Activated B cell treated with CpG ODN at 0.5 μM for 24 hours (primary cell): Measurements from ENCODE around the gene USF3. TPM values are rescaled to one million over a fixed set of nuclear protein-coding genes. Genes with fewer than 3 reads are reported as not detected.
A peak's percentile ranks its signal among the peaks of the same experiment; 100 is the strongest.

ENCODE experiments used
- ATAC-seq: fragments of 200-7000 bp; cut with Tn5 transposase; one replicate; pipeline ENCODE4 v1.10.0; 2021; ENCODE audit warnings: low read depth, mild to moderate bottlenecking, moderate library complexity
- CTCF ChIA-PET: fragments of 350-600 bp; sonication (Branson Sonifier 250); formaldehyde crosslinking; loops from one replicate; lab custom pipeline; 2021; ENCODE audit warnings: antibody characterized with exemption; lab: Charles Lee
- POLR2A ChIA-PET: fragments of 350-600 bp; sonication (Branson Sonifier 250); formaldehyde crosslinking; loops from one replicate; lab custom pipeline; 2021; ENCODE audit warnings: antibody characterized with exemption; lab: Charles Lee
- DNase-seq: peaks from one replicate; pipeline ENCODE4 v3.0.0; 2022
- H3K27ac Mint-ChIP-seq: one replicate; pipeline ENCODE4 v1.8.0; 2020; ENCODE audit warnings: mixed read lengths
- H3K27me3 Mint-ChIP-seq: one replicate; pipeline ENCODE4 v1.8.0; 2021; ENCODE audit warnings: mixed read lengths
- H3K36me3 Mint-ChIP-seq: one replicate; pipeline ENCODE4 v1.8.0; 2021; ENCODE audit warnings: low read depth, mixed read lengths
- H3K4me1 Mint-ChIP-seq: one replicate; pipeline ENCODE4 v1.8.0; 2021; ENCODE audit warnings: mixed read lengths
- H3K4me3 Mint-ChIP-seq: one replicate; pipeline ENCODE4 v1.8.0; 2020; ENCODE audit warnings: mild to moderate bottlenecking, mixed read lengths
- H3K9me3 Mint-ChIP-seq: one replicate; pipeline ENCODE4 v1.8.0; 2020; ENCODE audit warnings: mixed read lengths
- intact Hi-C: fragments of 100-400 bp; cut with micrococcal nuclease; formaldehyde crosslinking; loops from one replicate; pipeline ENCODE4 v1.15.1; 2024
- total RNA-seq: library from RNA; stranded (reverse); gene quantifications from 2 replicates; pipeline ENCODE4 v1.2.3, GENCODE V29; 2022
- TF ChIP-seq, protein P1 (sequence below): fragments of 200-600 bp; IDR thresholded peaks from one replicate; pipeline ENCODE4 v1.8.0; 2022; ENCODE audit warnings: antibody characterized with exemption, mild to moderate bottlenecking

Gene USF3
- total RNA-seq, 1 donor from 2014 or later = 25.3 TPM

DNA sequence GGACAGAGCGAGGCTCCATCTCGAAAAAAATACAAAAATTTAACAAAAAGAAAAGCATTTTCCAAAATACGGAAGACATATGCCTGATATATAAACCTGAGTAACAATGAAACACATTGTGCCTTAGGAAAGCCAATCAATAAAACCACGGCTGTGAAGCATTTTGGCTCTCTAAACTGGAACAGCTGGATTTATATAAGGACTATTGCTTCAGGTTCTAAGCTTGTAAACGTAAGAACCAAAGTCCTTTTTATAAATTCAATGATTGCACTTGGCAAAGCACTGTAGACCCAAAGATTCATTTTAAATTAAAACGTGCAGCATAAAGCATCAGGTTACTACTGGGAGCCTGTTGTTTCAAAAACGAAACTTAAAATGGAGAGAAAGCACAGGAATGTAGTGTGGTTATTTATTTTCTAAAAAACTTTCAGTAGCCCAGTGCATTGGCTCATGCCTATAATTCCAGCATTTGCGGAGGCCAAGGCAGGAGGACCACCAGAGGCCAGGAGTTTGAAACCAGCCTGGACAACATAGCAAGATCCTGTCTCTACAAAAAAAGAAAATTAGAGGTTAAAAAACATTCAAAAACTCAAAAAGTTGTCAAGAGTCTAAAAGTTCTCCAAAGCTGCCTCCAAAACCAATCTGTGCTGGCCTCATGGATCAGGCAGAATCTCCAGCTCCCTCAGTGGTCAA, 61.5 kb downstream of the USF3 start:
- no peak for DNase-seq
- POLR2A ChIA-PET = no interaction called here
- H3K4me1 Mint-ChIP-seq = peaks cover 34% of the 10 kb centered on the region
- CTCF ChIA-PET = no interaction called here
- ATAC-seq = no peak
- H3K4me3 Mint-ChIP-seq = no peak overlapping the region
- H3K27me3 Mint-ChIP-seq = no peaks in the 10 kb centered on the region
- H3K27ac Mint-ChIP-seq = no peak overlapping the region
- peaks cover 8% of the 10 kb centered on the region for H3K36me3 Mint-ChIP-seq
- TF ChIP-seq, protein P1, sequence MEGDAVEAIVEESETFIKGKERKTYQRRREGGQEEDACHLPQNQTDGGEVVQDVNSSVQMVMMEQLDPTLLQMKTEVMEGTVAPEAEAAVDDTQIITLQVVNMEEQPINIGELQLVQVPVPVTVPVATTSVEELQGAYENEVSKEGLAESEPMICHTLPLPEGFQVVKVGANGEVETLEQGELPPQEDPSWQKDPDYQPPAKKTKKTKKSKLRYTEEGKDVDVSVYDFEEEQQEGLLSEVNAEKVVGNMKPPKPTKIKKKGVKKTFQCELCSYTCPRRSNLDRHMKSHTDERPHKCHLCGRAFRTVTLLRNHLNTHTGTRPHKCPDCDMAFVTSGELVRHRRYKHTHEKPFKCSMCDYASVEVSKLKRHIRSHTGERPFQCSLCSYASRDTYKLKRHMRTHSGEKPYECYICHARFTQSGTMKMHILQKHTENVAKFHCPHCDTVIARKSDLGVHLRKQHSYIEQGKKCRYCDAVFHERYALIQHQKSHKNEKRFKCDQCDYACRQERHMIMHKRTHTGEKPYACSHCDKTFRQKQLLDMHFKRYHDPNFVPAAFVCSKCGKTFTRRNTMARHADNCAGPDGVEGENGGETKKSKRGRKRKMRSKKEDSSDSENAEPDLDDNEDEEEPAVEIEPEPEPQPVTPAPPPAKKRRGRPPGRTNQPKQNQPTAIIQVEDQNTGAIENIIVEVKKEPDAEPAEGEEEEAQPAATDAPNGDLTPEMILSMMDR = no peak
- no peaks in the 10 kb centered on the region for H3K9me3 Mint-ChIP-seq
- intact Hi-C loops = loop anchor here (5.0 kb wide), 1 partner anchor 92 kb away; no protein-coding TSS in a partner anchor

DNA sequence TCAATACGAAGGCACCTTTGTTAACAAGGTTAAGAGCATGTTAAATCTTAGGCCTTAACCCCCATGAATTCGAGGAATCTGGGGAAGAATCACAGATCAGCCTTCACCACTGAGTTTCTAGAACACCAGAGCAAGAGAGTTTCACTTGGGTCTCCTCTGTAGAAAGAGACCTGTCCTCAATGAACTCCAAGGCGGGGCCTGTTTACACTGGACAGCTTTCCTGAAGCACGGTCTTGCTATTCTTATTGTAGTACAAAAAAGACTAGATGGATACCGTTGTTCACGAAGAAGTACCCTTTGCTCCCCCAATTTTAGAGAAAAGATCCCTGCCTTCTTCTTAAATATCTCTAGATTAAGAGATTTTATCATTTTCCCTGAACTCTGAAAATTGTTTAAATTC, 64.9 kb downstream of the USF3 start:
- H3K4me3 Mint-ChIP-seq = no peak overlapping the region
- H3K9me3 Mint-ChIP-seq = no peaks in the 10 kb centered on the region
- H3K4me1 Mint-ChIP-seq = peaks cover 60% of the 10 kb centered on the region
- no peaks in the 10 kb centered on the region for H3K27me3 Mint-ChIP-seq
- POLR2A ChIA-PET = interaction anchor here (0.7 to 2.1 kb wide), 6 partner anchors 9 to 1069 kb away, joined by 3 to 10 read pairs (median 5); partner anchors contain the start of genes ATP6V1A and USF3
- H3K27ac Mint-ChIP-seq = peak overlapping the region; percentile 78
- H3K36me3 Mint-ChIP-seq = peaks cover 30% of the 10 kb centered on the region
- intact Hi-C loops = loop anchor here (5.0 kb wide), 1 partner anchor 96 kb away; no protein-coding TSS in a partner anchor
- DNase-seq (no peak), ATAC-seq (no peak)
- TF ChIP-seq, protein P1 = no peak
- CTCF ChIA-PET = interaction anchor here (0.9 to 1.5 kb wide), 2 partner anchors 54 to 138 kb away, joined by 3 to 5 read pairs; no protein-coding TSS in a partner anchor

DNA sequence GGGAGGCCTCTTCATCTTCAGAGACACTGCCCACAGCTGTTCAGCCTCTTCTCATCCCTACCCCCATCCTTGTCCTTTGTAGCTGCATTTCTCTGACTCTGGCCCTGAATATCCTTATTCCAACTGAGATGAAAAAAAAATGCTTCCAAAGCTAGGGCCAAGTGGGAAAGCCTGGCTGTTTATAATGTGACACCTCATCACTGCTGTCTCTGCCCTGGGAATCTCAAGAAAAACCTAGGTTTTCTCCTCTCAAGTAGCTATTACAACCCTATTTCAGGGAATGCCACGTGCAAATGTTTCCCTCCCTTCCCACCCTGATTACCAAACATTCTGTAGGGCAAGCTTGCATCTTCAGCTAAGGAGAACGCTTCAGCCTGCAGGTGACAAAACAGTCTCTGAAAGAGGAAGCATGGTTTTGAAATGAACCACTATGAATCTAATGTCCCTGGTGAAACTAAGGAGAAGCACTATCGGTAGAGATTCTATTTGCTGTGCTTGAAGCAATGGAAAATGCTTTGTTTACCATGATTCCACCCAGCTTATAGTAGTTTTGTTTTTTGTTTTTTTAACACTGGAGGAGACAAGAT, 65.4 kb downstream of the USF3 start:
- peak; percentile 58 for ATAC-seq
- peaks cover 35% of the 10 kb centered on the region for H3K36me3 Mint-ChIP-seq
- no peak for DNase-seq
- TF ChIP-seq, protein P1 = no peak
- ChIA-PET POLR2A (interaction anchor here (0.6 to 2.1 kb wide), 7 partner anchors 9 to 1069 kb away, joined by 3 to 10 read pairs (median 5); partner anchors contain the start of genes ATP6V1A and USF3), CTCF (interaction anchor here (0.9 to 1.5 kb wide), 2 partner anchors 53 to 137 kb away, joined by 3 to 5 read pairs; no protein-coding TSS in a partner anchor)
- intact Hi-C loops = loop anchor here (5.0 kb wide), 1 partner anchor 96 kb away; no protein-coding TSS in a partner anchor
- H3K4me1 Mint-ChIP-seq = peaks cover 62% of the 10 kb centered on the region
- no peaks in the 10 kb centered on the region for H3K27me3 Mint-ChIP-seq
- H3K9me3 Mint-ChIP-seq = no peaks in the 10 kb centered on the region
- H3K27ac Mint-ChIP-seq = peak overlapping the region; percentile 78
- no peak overlapping the region for H3K4me3 Mint-ChIP-seq

DNA sequence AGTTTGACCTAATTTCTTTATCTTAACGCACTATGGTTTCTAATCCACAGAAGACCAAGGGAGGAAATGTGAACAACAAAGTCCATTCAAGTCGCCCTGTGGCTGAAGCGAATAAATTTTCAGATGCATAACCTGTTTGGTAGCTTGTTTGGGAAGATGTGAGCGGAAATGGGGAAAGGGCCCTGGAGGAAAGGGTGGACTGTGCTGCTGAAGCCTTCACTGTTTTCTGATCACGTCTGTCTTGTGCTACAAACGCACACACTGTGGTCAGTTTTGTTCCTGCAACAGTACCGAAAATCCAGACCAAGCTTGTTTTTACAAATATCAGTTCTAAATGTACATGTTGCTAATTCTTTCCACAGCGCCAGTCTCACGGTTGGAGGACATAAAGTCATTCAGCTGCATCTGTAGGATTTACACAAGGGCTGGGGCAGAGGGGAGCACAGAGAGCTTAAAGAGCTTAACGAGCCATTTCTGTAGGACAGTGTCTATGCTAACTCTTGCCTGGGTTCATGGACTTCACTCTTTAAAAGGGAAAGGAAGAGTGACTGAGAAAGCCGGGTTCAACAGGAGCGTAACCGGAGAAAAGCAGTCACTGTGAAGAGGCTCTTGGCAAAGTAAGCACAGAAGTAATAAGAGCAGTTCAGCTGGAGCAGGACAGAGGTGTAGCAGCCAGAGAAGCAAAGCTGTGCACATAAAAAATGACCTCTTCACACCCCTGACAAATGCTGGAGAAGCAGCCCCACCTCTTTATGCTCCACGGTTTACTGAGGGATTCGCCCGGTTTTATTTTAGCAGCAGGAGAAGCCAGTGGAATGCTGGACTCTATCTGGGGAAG, 66.6 kb downstream of the USF3 start:
- peaks cover 42% of the 10 kb centered on the region for H3K36me3 Mint-ChIP-seq
- ATAC-seq = no peak
- H3K9me3 Mint-ChIP-seq = no peaks in the 10 kb centered on the region
- peaks cover 64% of the 10 kb centered on the region for H3K4me1 Mint-ChIP-seq
- CTCF ChIA-PET = interaction anchor here (2.1 to 3.5 kb wide), 2 partner anchors 115 to 136 kb away, joined by 7 to 21 read pairs; no protein-coding TSS in a partner anchor
- intact Hi-C loops = loop anchor here (5.0 kb wide), 3 partner anchors 97 to 493 kb away; no protein-coding TSS in a partner anchor
- TF ChIP-seq, protein P1 = no peak
- POLR2A ChIA-PET = interaction anchor here (2.1 kb wide), 1 partner anchor 66 kb away, joined by 10 read pairs; the partner anchor contains the start of gene USF3
- no peak overlapping the region for H3K4me3 Mint-ChIP-seq
- no peak for DNase-seq
- H3K27me3 Mint-ChIP-seq = no peaks in the 10 kb centered on the region
- peak overlapping the region; percentile 16 for H3K27ac Mint-ChIP-seq
